A549 (cell line): ENCODE measurements around the gene IFT27. TPM values are rescaled to one million over a fixed set of nuclear protein-coding genes. Genes with fewer than 3 reads are reported as not detected.

Experiments
- ATAC-seq, 2 experiments: fragments of 200-7000 bp in 1 of 2; fragments of >200 bp in 1 of 2; cut with Nextera tagmentation in 1 of 2; cut with Tn5 transposase in 1 of 2; 3 replicates each; pipeline versions ENCODE4 v1.8.0 to v1.9.1; 2018 to 2020; ENCODE audit warnings: mild to moderate bottlenecking in 1 of 2, moderate library complexity in 1 of 2
- CTCF ChIA-PET: fragments of 300-600 bp; sonication (Branson Sonifier 250); formaldehyde crosslinking; extraction: SDS; loops from one replicate; lab custom pipeline; 2021; ENCODE audit warnings: antibody characterized with exemption, inconsistent platforms; lab: Yijun Ruan, JAX
- POLR2A ChIA-PET: fragments of 350-600 bp; formaldehyde crosslinking; extraction: SDS; loops from one replicate; lab custom pipeline; 2021; ENCODE audit warnings: antibody characterized with exemption, inconsistent platforms; lab: Yijun Ruan, JAX
- DNase-seq, 2 experiments: peaks; one replicate each; pipeline versions ENCODE4 v3.0.0 to v3.0.0-alpha.2; 2011 to 2016; ENCODE audit warnings: low read depth in 1 of 2, low spot score in 1 of 2
- FAIRE-seq: peaks from 2 replicates; lab custom pipeline; 2011; peaks lifted over from hg19 to GRCh38; lab: Jason Lieb, UNC
- H3K27ac ChIP-seq, 2 experiments: fragments of >200 bp; sonication (Bioruptor Twin); formaldehyde crosslinking; 3 replicates each; pipeline ENCODE4 v1.5.1; 2016 to 2017
- H3K4me1 ChIP-seq: fragments of >200 bp; sonication (Bioruptor Twin); formaldehyde crosslinking; 3 replicates; pipeline ENCODE4 v1.6.1; 2016
- H3K4me2 ChIP-seq: fragments of >200 bp; sonication (Bioruptor Twin); formaldehyde crosslinking; 3 replicates; pipeline ENCODE4 v1.6.1; 2016
- H3K4me3 ChIP-seq: fragments of >200 bp; sonication (Bioruptor Twin); formaldehyde crosslinking; 3 replicates; pipeline ENCODE4 v1.5.1; 2016
- H3K9me3 ChIP-seq: fragments of >200 bp; sonication (Bioruptor Twin); formaldehyde crosslinking; 3 replicates; pipeline ENCODE4 v1.6.1; 2016
- ESRRA ChIP-seq: fragments of 150-350 bp; IDR thresholded peaks from 2 replicates; pipeline ENCODE4 v1.6.1; 2014; ENCODE audit warnings: mild to moderate bottlenecking, low read length, borderline replicate concordance
- FOSB ChIP-seq: fragments of 250-450 bp; sonication (Bioruptor Pico); IDR thresholded peaks from 2 replicates; pipeline ENCODE4 v1.5.0; 2020; ENCODE audit warnings: mild to moderate bottlenecking, moderate library complexity
- FOSL2 ChIP-seq, 2 experiments: fragments of 450-650 bp in 1 of 2; fragments of >200 bp in 1 of 2; sonication (Bioruptor Twin) in 1 of 2; formaldehyde crosslinking; IDR thresholded peaks; 2 replicates each; pipeline versions ENCODE4 v1.5.0 to v1.6.1; 2016 to 2020; ENCODE audit warnings: mild to moderate bottlenecking in 1 of 2, moderate library complexity in 1 of 2
- GATA3 ChIP-seq: IDR thresholded peaks from 2 replicates; pipeline ENCODE4 v1.6.1; 2012; ENCODE audit warnings: borderline replicate concordance
- HDAC2 ChIP-seq: fragments of 200-600 bp; sonication (generic); IDR thresholded peaks from 2 replicates; pipeline ENCODE4 v1.6.1; 2016
- JUNB ChIP-seq: fragments of >200 bp; sonication (Bioruptor Twin); formaldehyde crosslinking; IDR thresholded peaks from 2 replicates; pipeline ENCODE4 v1.6.1; 2016
- KDM1A ChIP-seq: fragments of 200-600 bp; sonication (generic); IDR thresholded peaks from 2 replicates; pipeline ENCODE4 v1.6.1; 2016; ENCODE audit warnings: low read depth, mild to moderate bottlenecking
- MAFK ChIP-seq: fragments of 450-650 bp; IDR thresholded peaks from 2 replicates; pipeline ENCODE4 v1.6.1; 2014; ENCODE audit not compliant: partially characterized antibody
- POLR2A ChIP-seq: IDR thresholded peaks from 2 replicates; pipeline ENCODE4 v1.6.1; 2012; ENCODE audit warnings: mild to moderate bottlenecking, low read length
- POLR2AphosphoS2 ChIP-seq: conservative IDR thresholded peaks from 2 replicates; pipeline ENCODE4 v1.6.1; 2012; ENCODE audit warnings: low read length, improper control_type of control experiment, inconsistent platforms
- RAD21 ChIP-seq, 2 experiments: fragments of >200 bp in 1 of 2; sonication (Bioruptor Twin) in 1 of 2; formaldehyde crosslinking in 1 of 2; IDR thresholded peaks in 1 of 2; conservative IDR thresholded peaks in 1 of 2; 2 replicates in 1 of 2; 3 replicates in 1 of 2; pipeline ENCODE4 v1.6.1; 2012 to 2018; ENCODE audit warnings: inconsistent platforms in 1 of 2
- RARB ChIP-seq: fragments of 250-450 bp; sonication (Bioruptor Pico); IDR thresholded peaks from 2 replicates; pipeline ENCODE4 v1.8.0; 2021; ENCODE audit warnings: mild to moderate bottlenecking, moderate library complexity
- RNF2 ChIP-seq: fragments of 200-600 bp; sonication (generic); IDR thresholded peaks from 2 replicates; pipeline ENCODE4 v1.6.1; 2016; ENCODE audit warnings: low read depth, mild to moderate bottlenecking, antibody characterized with exemption, moderate library complexity, borderline replicate concordance
- SMC3 ChIP-seq: fragments of >200 bp; sonication (Bioruptor Twin); formaldehyde crosslinking; IDR thresholded peaks from 3 replicates; pipeline ENCODE4 v1.6.1; 2018; ENCODE audit warnings: inconsistent platforms
- SREBF2 ChIP-seq: fragments of 450-650 bp; IDR thresholded peaks from 2 replicates; pipeline ENCODE4 v1.6.1; 2014; ENCODE audit warnings: mild to moderate bottlenecking, moderate library complexity
- ZC3H11A ChIP-seq: fragments of 450-650 bp; IDR thresholded peaks from 2 replicates; pipeline ENCODE4 v1.6.1; 2014; ENCODE audit warnings: antibody characterized with exemption, mild to moderate bottlenecking
- ZNF302 ChIP-seq: fragments of 250-450 bp; sonication (Bioruptor Pico); IDR thresholded peaks from 2 replicates; pipeline ENCODE4 v1.9.0; 2021; ENCODE audit warnings: inconsistent platforms, mild to moderate bottlenecking, moderate library complexity
- WGBS: methylation state at CpG from one replicate; pipeline ENCODE4 v1.1.6; 2017; ENCODE audit errors: missing lambda C conversion rate; 5-methylcytosine and 5-hydroxymethylcytosine counted together
- polyA plus RNA-seq, 4 experiments: library from polyadenylated mRNA; depleted of rRNA in 3 of 4; stranded (reverse); fragments of >200 nt; fragmentation: RNase III in 1 of 4; extraction: RNeasy Plus Mini Kit Qiagen cat#74134 plus additional on column Dnase treatment in 1 of 4; gene quantifications; 2 replicates in 3 of 4; 3 replicates in 1 of 4; pipeline ENCODE4 v1.2.3, GENCODE V29; 2011 to 2017
- TF ChIP-seq, protein P1 (sequence below): fragments of 450-650 bp; IDR thresholded peaks from 2 replicates; pipeline ENCODE4 v1.6.1; 2014; ENCODE audit warnings: antibody characterized with exemption
- TF ChIP-seq, protein P2 (sequence below): fragments of >200 bp; sonication (Bioruptor Twin); formaldehyde crosslinking; IDR thresholded peaks from 3 replicates; pipeline ENCODE4 v1.6.1; 2016
- TF ChIP-seq, protein P3 (sequence below): IDR thresholded peaks from 2 replicates; pipeline ENCODE4 v1.6.1; 2012
- TF ChIP-seq, protein P4 (sequence below): fragments of 250-450 bp; sonication (Bioruptor Pico); IDR thresholded peaks from 2 replicates; pipeline ENCODE4 v1.5.0; 2020; ENCODE audit warnings: low read depth, mild to moderate bottlenecking, moderate library complexity

Gene IFT27
- polyA plus RNA-seq, 2 of the 4 experiments (the other 2 are of a cell fraction), result 17.5 to 24.6 TPM

DNA sequence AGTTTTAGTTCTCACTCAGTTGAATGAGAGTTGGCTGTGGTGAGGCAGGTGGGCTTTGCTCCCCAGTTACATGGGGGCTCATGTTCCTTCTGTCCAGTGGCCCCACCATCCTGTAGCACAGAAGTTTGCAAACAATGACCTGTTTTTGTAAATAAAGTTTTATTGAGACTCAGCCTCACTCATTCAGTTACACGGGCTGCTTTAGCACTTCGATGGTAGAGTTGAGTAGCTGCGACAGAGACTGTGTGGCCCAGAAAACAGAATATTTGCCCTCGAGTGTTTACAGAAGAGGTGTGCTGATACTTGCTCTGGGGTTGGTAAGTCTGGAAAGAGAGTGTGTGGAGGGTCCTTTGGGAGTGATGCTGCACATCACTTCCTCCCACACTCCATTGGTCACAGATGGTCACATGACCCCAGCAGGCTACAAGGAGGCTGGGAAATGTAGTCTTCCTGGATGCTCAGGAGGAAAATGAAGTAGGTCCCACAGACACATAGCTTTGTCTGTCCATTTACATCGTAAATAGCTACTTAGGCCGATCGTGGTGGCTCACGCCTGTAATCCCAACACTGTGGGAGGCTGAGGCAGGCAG is 34.6 kb downstream of the IFT27 start:
- ChIA-PET POLR2A (no interaction called here), CTCF (interaction anchor here (4.3 kb wide), 1 partner anchor 16 kb away, joined by 20 read pairs; no protein-coding TSS in a partner anchor)
- Histone ChIP-seq H3K4me3 (no peak overlapping the region), H3K4me1 (no peaks in the 10 kb centered on the region), H3K9me3 (no peaks in the 10 kb centered on the region), H3K4me2 (no peak overlapping the region), H3K27ac (no peak overlapping the region)
- FAIRE-seq (no peak), ATAC-seq (peak in 1 of 2 experiments; percentile 72; a peak in 3 of 6 replicates), DNase-seq (peak; percentile 20 to 36)
- WGBS, result 70% methylated on average over 8 of the region's 8 CpGs
- TF ChIP-seq, protein P1, sequence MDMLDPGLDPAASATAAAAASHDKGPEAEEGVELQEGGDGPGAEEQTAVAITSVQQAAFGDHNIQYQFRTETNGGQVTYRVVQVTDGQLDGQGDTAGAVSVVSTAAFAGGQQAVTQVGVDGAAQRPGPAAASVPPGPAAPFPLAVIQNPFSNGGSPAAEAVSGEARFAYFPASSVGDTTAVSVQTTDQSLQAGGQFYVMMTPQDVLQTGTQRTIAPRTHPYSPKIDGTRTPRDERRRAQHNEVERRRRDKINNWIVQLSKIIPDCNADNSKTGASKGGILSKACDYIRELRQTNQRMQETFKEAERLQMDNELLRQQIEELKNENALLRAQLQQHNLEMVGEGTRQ, result peak; percentile 73
- TF ChIP-seq ZNF302 (CRISPR knock-in tag), result no peak
- TF ChIP-seq, protein P2, sequence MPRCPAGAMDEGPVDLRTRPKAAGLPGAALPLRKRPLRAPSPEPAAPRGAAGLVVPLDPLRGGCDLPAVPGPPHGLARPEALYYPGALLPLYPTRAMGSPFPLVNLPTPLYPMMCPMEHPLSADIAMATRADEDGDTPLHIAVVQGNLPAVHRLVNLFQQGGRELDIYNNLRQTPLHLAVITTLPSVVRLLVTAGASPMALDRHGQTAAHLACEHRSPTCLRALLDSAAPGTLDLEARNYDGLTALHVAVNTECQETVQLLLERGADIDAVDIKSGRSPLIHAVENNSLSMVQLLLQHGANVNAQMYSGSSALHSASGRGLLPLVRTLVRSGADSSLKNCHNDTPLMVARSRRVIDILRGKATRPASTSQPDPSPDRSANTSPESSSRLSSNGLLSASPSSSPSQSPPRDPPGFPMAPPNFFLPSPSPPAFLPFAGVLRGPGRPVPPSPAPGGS, result no peak
- no peak for TF ChIP-seq RNF2

DNA sequence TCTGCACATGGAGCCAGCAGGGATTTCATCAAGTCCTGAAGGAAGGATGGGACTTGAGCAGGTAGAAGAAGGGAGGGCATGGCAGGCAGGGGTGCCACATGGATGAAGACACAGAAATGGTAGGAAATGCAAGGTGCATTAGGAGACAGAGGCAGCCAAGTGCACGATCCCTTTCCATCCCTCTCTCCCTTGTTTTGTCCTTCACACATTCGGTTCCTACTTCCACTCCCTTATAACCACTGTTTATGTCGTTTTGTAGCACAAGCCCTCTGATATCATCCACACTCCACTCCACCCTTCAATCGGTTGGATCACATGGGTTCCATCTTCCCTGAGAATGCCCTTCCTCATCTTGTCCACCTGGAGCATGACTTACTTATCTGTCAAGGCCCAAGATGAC is 35.2 kb downstream of the IFT27 start:
- Histone ChIP-seq H3K4me3 (no peak overlapping the region), H3K27ac (no peak overlapping the region), H3K4me2 (no peak overlapping the region), H3K4me1 (no peaks in the 10 kb centered on the region)
- ATAC-seq, result no peak
- CTCF ChIA-PET, result interaction anchor here (1.4 kb wide), 1 partner anchor 16 kb away, joined by 4 read pairs; no protein-coding TSS in a partner anchor
- POLR2A ChIA-PET, result no interaction called here
- TF ChIP-seq SREBF2 (no peak), ZC3H11A (no peak), ESRRA (no peak), RARB (CRISPR knock-in tag) (no peak)
- TF ChIP-seq, protein P3, sequence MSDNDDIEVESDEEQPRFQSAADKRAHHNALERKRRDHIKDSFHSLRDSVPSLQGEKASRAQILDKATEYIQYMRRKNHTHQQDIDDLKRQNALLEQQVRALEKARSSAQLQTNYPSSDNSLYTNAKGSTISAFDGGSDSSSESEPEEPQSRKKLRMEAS, result no peak
- TF ChIP-seq, all 56 proteins: peak for 0
- H3K9me3 ChIP-seq, result no peaks in the 10 kb centered on the region
- 23% methylated on average over 4 of the region's 4 CpGs for WGBS
- FAIRE-seq (no peak), DNase-seq (no peak)

DNA sequence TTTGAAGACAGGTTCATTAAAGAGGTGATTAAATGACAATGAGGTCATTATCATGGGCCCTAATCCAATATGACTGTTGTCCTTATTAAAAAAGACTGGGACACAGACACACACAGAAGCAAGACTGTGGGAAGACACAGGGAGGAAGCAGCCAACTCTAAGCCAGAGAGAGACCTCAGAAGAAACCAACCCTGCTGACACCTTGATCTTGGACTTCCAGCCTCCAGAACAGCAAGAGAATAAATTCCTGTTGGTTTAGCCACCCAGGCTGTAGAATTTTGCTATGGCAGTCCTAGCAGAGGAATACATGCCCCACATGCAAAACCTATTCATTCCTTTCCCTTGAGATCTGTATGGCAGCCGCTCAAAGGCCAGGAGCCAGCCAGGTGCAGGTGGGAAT is 36.7 kb downstream of the IFT27 start:
- Histone ChIP-seq H3K4me1 (no peaks in the 10 kb centered on the region), H3K4me3 (no peak overlapping the region), H3K27ac (no peak overlapping the region), H3K4me2 (no peak overlapping the region), H3K9me3 (no peaks in the 10 kb centered on the region)
- DNase-seq (no peak), FAIRE-seq (no peak), ATAC-seq (no peak)
- ChIA-PET POLR2A (no interaction called here), CTCF (no interaction called here)
- 50% methylated on average over 1 of the region's 1 CpG for WGBS
- TF ChIP-seq POLR2A, result no peak
- TF ChIP-seq KDM1A, result no peak
- TF ChIP-seq ESRRA, result no peak
- no peak for TF ChIP-seq JUNB
- TF ChIP-seq MAFK, result no peak
- no peak for TF ChIP-seq RAD21 (conservative IDR thresholded peaks at IDR 0.05 in 1 of 2, IDR thresholded peaks at IDR 0.05 in 1 of 2)
- TF ChIP-seq, protein P4, sequence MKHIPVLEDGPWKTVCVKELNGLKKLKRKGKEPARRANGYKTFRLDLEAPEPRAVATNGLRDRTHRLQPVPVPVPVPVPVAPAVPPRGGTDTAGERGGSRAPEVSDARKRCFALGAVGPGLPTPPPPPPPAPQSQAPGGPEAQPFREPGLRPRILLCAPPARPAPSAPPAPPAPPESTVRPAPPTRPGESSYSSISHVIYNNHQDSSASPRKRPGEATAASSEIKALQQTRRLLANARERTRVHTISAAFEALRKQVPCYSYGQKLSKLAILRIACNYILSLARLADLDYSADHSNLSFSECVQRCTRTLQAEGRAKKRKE (CRISPR knock-in tag), result no peak
- TF ChIP-seq, protein P3, result no peak
- no peak for TF ChIP-seq SMC3
- no peak for TF ChIP-seq HDAC2
- TF ChIP-seq ZC3H11A, result no peak
- no peak for TF ChIP-seq POLR2AphosphoS2
- TF ChIP-seq FOSB (CRISPR knock-in tag), result no peak
- TF ChIP-seq GATA3, result no peak
- TF ChIP-seq RARB (CRISPR knock-in tag), result no peak
- no peak for TF ChIP-seq FOSL2 (IDR thresholded peaks at IDR 0.05)
- no peak for TF ChIP-seq FOSL2 (CRISPR knock-in tag; IDR thresholded peaks at IDR 0.05)
